SK-N-SH (cell line): ENCODE results near the gene CTCFL. TPM values are rescaled to one million over a fixed set of nuclear protein-coding genes. Genes with fewer than 3 reads are reported as not detected.

ENCODE experiments used
- CTCF ChIA-PET: fragments of 300-600, 350-600 bp; formaldehyde crosslinking; extraction: SDS; loops from one replicate; lab custom pipeline; 2021; lab: Yijun Ruan, JAX
- POLR2A ChIA-PET: fragments of 350-600 bp; sonication (Branson Sonifier 250); formaldehyde crosslinking; extraction: SDS; loops from one replicate; lab custom pipeline; 2020; ENCODE audit warnings: antibody characterized with exemption, inconsistent platforms; lab: Yijun Ruan, JAX
- DNase-seq: peaks from one replicate; pipeline ENCODE4 v3.0.0; 2012
- H2AFZ ChIP-seq: fragments of 200-600 bp; sonication (generic); 2 replicates; pipeline ENCODE4 v1.8.1; 2016; ENCODE audit warnings: antibody characterized with exemption, mild to moderate bottlenecking, low read depth
- H3F3A ChIP-seq: fragments of 200-600 bp; sonication (generic); replicated peaks from 2 replicates; pipeline ENCODE3; 2016; ENCODE audit warnings: antibody characterized with exemption, mild to moderate bottlenecking; ENCODE audit not compliant: insufficient read depth
- H3K27ac ChIP-seq, 2 experiments: fragments of 200-500 bp in 1 of 2; fragments of 200-600 bp in 1 of 2; sonication (Bioruptor generic) in 1 of 2; sonication (generic), shearing (Covaris generic) in 1 of 2; 2 replicates each; pipeline versions ENCODE4 v1.5.1 to v1.6.1; 2014 to 2016; ENCODE audit warnings: low read depth in 2 of 2, inconsistent platforms in 1 of 2, low read length in 1 of 2, mild to moderate bottlenecking in 1 of 2, mixed read lengths in 1 of 2
- H3K27me3 ChIP-seq: fragments of 200-600 bp; sonication (generic), shearing (Covaris generic); 2 replicates; pipeline ENCODE4 v1.6.1; 2016; ENCODE audit warnings: mixed run types; ENCODE audit not compliant: insufficient read depth
- H3K36me3 ChIP-seq, 2 experiments: fragments of 200-500 bp in 1 of 2; fragments of 200-600 bp in 1 of 2; sonication (Bioruptor generic) in 1 of 2; sonication (generic) in 1 of 2; replicated peaks in 1 of 2; 2 replicates each; pipeline versions ENCODE3 to v1.5.1; 2014 to 2016; ENCODE audit warnings: low read length in 1 of 2, mild to moderate bottlenecking in 1 of 2; ENCODE audit not compliant: insufficient read depth in 2 of 2, control insufficient read depth in 1 of 2
- H3K4me1 ChIP-seq, 2 experiments: fragments of 200-500 bp in 1 of 2; fragments of 200-600 bp in 1 of 2; sonication (Bioruptor generic) in 1 of 2; sonication (generic), shearing (Covaris generic) in 1 of 2; 2 replicates each; pipeline versions ENCODE4 v1.5.1 to v1.6.1; 2014 to 2016; ENCODE audit warnings: low read depth in 1 of 2, low read length in 1 of 2, mixed run types in 1 of 2; ENCODE audit not compliant: insufficient read depth in 2 of 2, control insufficient read depth in 1 of 2
- H3K4me2 ChIP-seq: fragments of 200-600 bp; sonication (generic), shearing (Covaris generic); 2 replicates; pipeline ENCODE4 v1.6.1; 2017; ENCODE audit warnings: mixed run types
- H3K4me3 ChIP-seq, 2 experiments: fragments of 200-500 bp in 1 of 2; fragments of 200-600 bp in 1 of 2; sonication (Bioruptor generic) in 1 of 2; sonication (generic), shearing (Covaris generic) in 1 of 2; 2 replicates each; pipeline versions ENCODE4 v1.5.1 to v1.8.1; 2014 to 2016; ENCODE audit warnings: low read depth in 2 of 2, inconsistent platforms in 1 of 2, low read length in 1 of 2, mild to moderate bottlenecking in 1 of 2, mixed read lengths in 1 of 2, moderate library complexity in 1 of 2
- H3K79me2 ChIP-seq: fragments of 200-600 bp; sonication (generic); 2 replicates; pipeline ENCODE4 v1.8.1; 2017; ENCODE audit warnings: mild to moderate bottlenecking; ENCODE audit not compliant: insufficient read depth
- H3K9ac ChIP-seq: fragments of 200-600 bp; sonication (generic); 2 replicates; pipeline ENCODE4 v1.6.1; 2017; ENCODE audit warnings: mixed run types
- H3K9me2 ChIP-seq: fragments of 200-600 bp; sonication (generic); 2 replicates; pipeline ENCODE4 v1.6.1; 2017; ENCODE audit warnings: mixed run types
- H3K9me3 ChIP-seq: fragments of 200-600 bp; sonication (generic); 2 replicates; pipeline ENCODE4 v1.6.1; 2017; ENCODE audit warnings: mixed run types, mild to moderate bottlenecking, moderate library complexity
- H4K20me1 ChIP-seq: fragments of 200-600 bp; sonication (generic); 2 replicates; pipeline ENCODE4 v1.6.1; 2017; ENCODE audit warnings: mild to moderate bottlenecking, mixed run types; ENCODE audit not compliant: insufficient read depth
- ELF1 ChIP-seq: IDR thresholded peaks from 2 replicates; pipeline ENCODE4 v1.4.0; 2012
- EZH2phosphoT487 ChIP-seq: fragments of 200-600 bp; sonication (generic); IDR thresholded peaks from 2 replicates; pipeline ENCODE4 v1.6.1; 2017; ENCODE audit warnings: low read depth, mixed run types, mild to moderate bottlenecking, antibody characterized with exemption, moderate library complexity, borderline replicate concordance
- FOSL2 ChIP-seq: IDR thresholded peaks from 2 replicates; pipeline ENCODE4 v1.4.0; 2012; ENCODE audit warnings: low read depth, mild to moderate bottlenecking, moderate library complexity, borderline replicate concordance
- FOXM1 ChIP-seq: IDR thresholded peaks from 2 replicates; pipeline ENCODE4 v1.4.0; 2012; ENCODE audit warnings: low read depth, mild to moderate bottlenecking
- JUND ChIP-seq: IDR thresholded peaks from 2 replicates; pipeline ENCODE4 v1.4.0; 2012
- MAX ChIP-seq: IDR thresholded peaks from 2 replicates; pipeline ENCODE4 v1.4.0; 2012; ENCODE audit warnings: low read depth
- NRF1 ChIP-seq: IDR thresholded peaks from 2 replicates; pipeline ENCODE4 v1.6.1; 2012; ENCODE audit warnings: low read depth, mild to moderate bottlenecking, low read length
- REST ChIP-seq: IDR thresholded peaks from 2 replicates; pipeline ENCODE4 v1.6.1; 2012; ENCODE audit warnings: mild to moderate bottlenecking, low read depth, low read length, moderate library complexity
- RFX5 ChIP-seq: IDR thresholded peaks from 2 replicates; pipeline ENCODE4 v1.6.1; 2012; ENCODE audit warnings: mild to moderate bottlenecking, improper control_type of control experiment, low read length
- RXRA ChIP-seq: IDR thresholded peaks from 2 replicates; pipeline ENCODE4 v1.4.0; 2012; ENCODE audit warnings: low read depth, mild to moderate bottlenecking, borderline replicate concordance
- SIN3A ChIP-seq: IDR thresholded peaks from 2 replicates; pipeline ENCODE4 v1.6.1; 2012; ENCODE audit warnings: low read depth, mild to moderate bottlenecking, low read length, moderate library complexity, borderline replicate concordance
- TAF1 ChIP-seq: IDR thresholded peaks from 2 replicates; pipeline ENCODE4 v1.6.1; 2012; ENCODE audit warnings: low read depth, mild to moderate bottlenecking, low read length, moderate library complexity, borderline replicate concordance
- USF2 ChIP-seq: fragments of 150-350 bp; IDR thresholded peaks from 2 replicates; pipeline ENCODE4 v1.6.1; 2017; ENCODE audit warnings: antibody characterized with exemption, low read length, low read depth, borderline replicate concordance
- YY1 ChIP-seq: IDR thresholded peaks from 2 replicates; pipeline ENCODE4 v1.4.0; 2012; ENCODE audit warnings: low read depth, mild to moderate bottlenecking
- ZBTB33 ChIP-seq: IDR thresholded peaks from 2 replicates; pipeline ENCODE4 v1.4.0; 2012; ENCODE audit warnings: low read depth, borderline replicate concordance
- WGBS: methylation state at CpG from one replicate; pipeline ENCODE4 v1.1.6; 2017; ENCODE audit warnings: low lambda C conversion rate; 5-methylcytosine and 5-hydroxymethylcytosine counted together
- polyA plus RNA-seq, 3 experiments: library from polyadenylated mRNA; depleted of rRNA; stranded (reverse); fragments of >200 nt; gene quantifications; 2 replicates each; pipeline ENCODE4 v1.2.3, GENCODE V29; 2012

CTCFL gene
- polyA plus RNA-seq, 1 of the 3 experiments (the other 2 are of a cell fraction), result not detected

GRCh38 chr20:57564951-57565642 is 40.2 kb upstream of the CTCFL start:
- Histone ChIP-seq H3K4me2 (no peak overlapping the region), H3K9me2 (no peaks in the 10 kb centered on the region), H3K79me2 (no peaks in the 10 kb centered on the region), H3K9ac (no peak overlapping the region), H3K27ac (no peak overlapping the region), H3K4me1 (no peaks in the 10 kb centered on the region), H3K36me3 (no peaks in the 10 kb centered on the region), H3F3A (no peaks in the 10 kb centered on the region), H3K27me3 (peaks cover 22% of the 10 kb centered on the region), H3K9me3 (no peaks in the 10 kb centered on the region), H2AFZ (no peak overlapping the region), H3K4me3 (no peak overlapping the region), H4K20me1 (no peaks in the 10 kb centered on the region)
- no peak for DNase-seq
- WGBS, result 67% methylated on average over 11 of the region's 11 CpGs
- ChIA-PET POLR2A (no interaction called here), CTCF (interaction anchor here (3.9 kb wide), 1 partner anchor 18 kb away, joined by 15 read pairs; no protein-coding TSS in a partner anchor)
- no peak for TF ChIP-seq SIN3A
- TF ChIP-seq USF2, result no peak
- TF ChIP-seq NRF1, result no peak
- no peak for TF ChIP-seq ELF1
- TF ChIP-seq REST, result no peak
- TF ChIP-seq MAX, result no peak
- no peak for TF ChIP-seq RFX5
- TF ChIP-seq YY1, result no peak

- Histone ChIP-seq H3K27me3 (peaks cover 29% of the 10 kb centered on the region), H3K79me2 (no peaks in the 10 kb centered on the region), H3K9ac (no peak overlapping the region), H4K20me1 (no peaks in the 10 kb centered on the region), H3K4me2 (no peak overlapping the region), H3F3A (no peaks in the 10 kb centered on the region), H3K9me3 (no peaks in the 10 kb centered on the region), H3K9me2 (no peaks in the 10 kb centered on the region), H3K36me3 (no peaks in the 10 kb centered on the region), H2AFZ (no peak overlapping the region), H3K27ac (no peak overlapping the region), H3K4me1 (no peaks in the 10 kb centered on the region), H3K4me3 (no peak overlapping the region)
- DNase-seq, result no peak
- ChIA-PET CTCF (interaction anchor here (3.9 kb wide), 1 partner anchor 18 kb away, joined by 15 read pairs; no protein-coding TSS in a partner anchor), POLR2A (no interaction called here)
- 57% methylated on average over 9 of the region's 14 CpGs for WGBS
- no peak for TF ChIP-seq RXRA
- TF ChIP-seq EZH2phosphoT487, result no peak
- TF ChIP-seq FOSL2, result no peak
- no peak for TF ChIP-seq ZBTB33
- TF ChIP-seq TAF1, result no peak
- TF ChIP-seq JUND, result no peak
- no peak for TF ChIP-seq FOXM1
- TF ChIP-seq NRF1, result no peak
- TF ChIP-seq REST, result no peak
Measured at GRCh38 chr20:57564180-57564802, 39.4 kb upstream of the CTCFL start.
